Astrocyte (in vitro differentiated cells and primary cell): Measurements from ENCODE around the gene ARID3C. TPM values are rescaled to one million over a fixed set of nuclear protein-coding genes. Genes with fewer than 3 reads are reported as not detected.

Experiments
- DNase-seq: peaks from one replicate; pipeline ENCODE4 v3.0.0-alpha.2; 2010; ENCODE audit warnings: low read depth
- FAIRE-seq: peaks from 2 replicates; lab custom pipeline; 2011; peaks lifted over from hg19 to GRCh38; lab: Jason Lieb, UNC
- H2AFZ ChIP-seq: 2 replicates; pipeline ENCODE4 v1.6.0; 2012; ENCODE audit warnings: low read depth, low read length, inconsistent platforms
- H3K27ac ChIP-seq: 2 replicates; pipeline ENCODE4 v1.5.1; 2011; ENCODE audit warnings: low read depth, low read length, inconsistent platforms
- H3K27me3 ChIP-seq: 2 replicates; pipeline ENCODE4 v1.6.0; 2011; ENCODE audit warnings: low read length, inconsistent platforms; ENCODE audit not compliant: insufficient read depth
- H3K36me3 ChIP-seq: 2 replicates; pipeline ENCODE4 v1.5.1; 2011; ENCODE audit warnings: low read length, inconsistent platforms; ENCODE audit not compliant: insufficient read depth
- H3K4me1 ChIP-seq: 2 replicates; pipeline ENCODE4 v1.5.1; 2011; ENCODE audit warnings: low read length, inconsistent platforms; ENCODE audit not compliant: insufficient read depth
- H3K4me2 ChIP-seq: 2 replicates; pipeline ENCODE4 v1.6.0; 2012; ENCODE audit warnings: low read length, inconsistent platforms
- H3K4me3 ChIP-seq: 2 replicates; pipeline ENCODE4 v1.5.1; 2011; ENCODE audit warnings: low read depth, mild to moderate bottlenecking, low read length, inconsistent platforms; ENCODE audit not compliant: insufficient read depth
- H3K79me2 ChIP-seq: 2 replicates; pipeline ENCODE4 v1.6.0; 2012; ENCODE audit warnings: mild to moderate bottlenecking, low read length, inconsistent platforms; ENCODE audit not compliant: insufficient read depth
- H3K9ac ChIP-seq: 2 replicates; pipeline ENCODE4 v1.6.0; 2012; ENCODE audit warnings: mild to moderate bottlenecking, low read length, inconsistent platforms
- H3K9me3 ChIP-seq: 2 replicates; pipeline ENCODE4 v1.5.1; 2012; ENCODE audit warnings: low read depth, mild to moderate bottlenecking, low read length, inconsistent platforms; ENCODE audit not compliant: insufficient read depth
- H4K20me1 ChIP-seq: 2 replicates; pipeline ENCODE4 v1.6.0; 2012; ENCODE audit warnings: low read length, inconsistent platforms; ENCODE audit not compliant: insufficient read depth
- H3K27ac Mint-ChIP-seq: one replicate; pipeline ENCODE4 v1.8.0; 2021; ENCODE audit warnings: mild to moderate bottlenecking, mixed read lengths; ENCODE audit not compliant: unreplicated experiment
- H3K27me3 Mint-ChIP-seq: one replicate; pipeline ENCODE4 v1.8.0; 2021; ENCODE audit warnings: low read depth, mixed read lengths; ENCODE audit not compliant: unreplicated experiment
- H3K36me3 Mint-ChIP-seq: one replicate; pipeline ENCODE4 v1.8.0; 2021; ENCODE audit warnings: low read depth, mixed read lengths; ENCODE audit not compliant: unreplicated experiment
- H3K4me1 Mint-ChIP-seq: one replicate; pipeline ENCODE4 v1.8.0; 2021; ENCODE audit warnings: low read depth, mixed read lengths; ENCODE audit not compliant: unreplicated experiment
- H3K4me3 Mint-ChIP-seq: one replicate; pipeline ENCODE4 v1.8.0; 2021; ENCODE audit warnings: mild to moderate bottlenecking, moderate library complexity, mixed read lengths; ENCODE audit not compliant: unreplicated experiment
- H3K9me3 Mint-ChIP-seq: one replicate; pipeline ENCODE4 v1.8.0; 2021; ENCODE audit warnings: mild to moderate bottlenecking, mixed read lengths; ENCODE audit not compliant: unreplicated experiment
- EZH2 ChIP-seq: IDR thresholded peaks from 2 replicates; pipeline ENCODE4 v1.6.1; 2012; ENCODE audit warnings: mild to moderate bottlenecking, low read length, inconsistent platforms; ENCODE audit not compliant: insufficient read depth
- total RNA-seq: library from RNA; stranded (reverse); gene quantifications from 2 replicates; pipeline ENCODE4 v1.2.1, GENCODE V29; 2021
- TF ChIP-seq, protein P1 (sequence below): IDR thresholded peaks from 2 replicates; pipeline ENCODE4 v1.5.1; 2011; ENCODE audit warnings: low read depth, mild to moderate bottlenecking, inconsistent platforms, low read length, moderate library complexity; ENCODE audit not compliant: insufficient read depth

Gene ARID3C
- total RNA-seq, 1 donor from 2014 or later, result 0.16 TPM

DNA sequence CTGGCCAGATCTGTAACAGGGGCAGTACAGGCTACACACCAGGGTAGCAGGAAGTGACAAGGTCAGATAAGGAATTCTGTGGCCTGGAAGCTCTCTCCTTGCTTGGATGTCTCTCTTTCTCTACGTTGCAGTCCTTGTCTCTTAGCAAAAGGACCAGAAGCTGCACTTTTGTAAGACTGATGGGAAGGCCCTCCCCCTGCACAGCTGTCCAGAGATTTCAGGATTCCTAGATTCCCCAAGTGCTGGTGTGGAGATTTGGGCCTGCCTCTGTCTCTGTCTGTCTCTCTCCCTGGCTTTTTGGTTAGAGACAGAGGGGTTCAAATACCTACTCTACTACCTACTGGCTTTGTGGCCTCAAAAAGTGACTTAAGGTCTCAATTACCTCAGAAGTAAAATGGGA lies 29.3 kb downstream of the ARID3C start:
- no peaks in the 10 kb centered on the region for H3K36me3 ChIP-seq
- no peak overlapping the region for H3K27ac ChIP-seq
- Mint-ChIP-seq H3K4me3 (no peak overlapping the region), H3K27ac (no peak overlapping the region), H3K27me3 (peaks cover 55% of the 10 kb centered on the region), H3K4me1 (peaks cover 3% of the 10 kb centered on the region), H3K9me3 (no peaks in the 10 kb centered on the region), H3K36me3 (no peaks in the 10 kb centered on the region)
- peaks cover 34% of the 10 kb centered on the region for H3K27me3 ChIP-seq
- no peaks in the 10 kb centered on the region for H3K9me3 ChIP-seq
- TF ChIP-seq EZH2, result no peak
- TF ChIP-seq, protein P1, sequence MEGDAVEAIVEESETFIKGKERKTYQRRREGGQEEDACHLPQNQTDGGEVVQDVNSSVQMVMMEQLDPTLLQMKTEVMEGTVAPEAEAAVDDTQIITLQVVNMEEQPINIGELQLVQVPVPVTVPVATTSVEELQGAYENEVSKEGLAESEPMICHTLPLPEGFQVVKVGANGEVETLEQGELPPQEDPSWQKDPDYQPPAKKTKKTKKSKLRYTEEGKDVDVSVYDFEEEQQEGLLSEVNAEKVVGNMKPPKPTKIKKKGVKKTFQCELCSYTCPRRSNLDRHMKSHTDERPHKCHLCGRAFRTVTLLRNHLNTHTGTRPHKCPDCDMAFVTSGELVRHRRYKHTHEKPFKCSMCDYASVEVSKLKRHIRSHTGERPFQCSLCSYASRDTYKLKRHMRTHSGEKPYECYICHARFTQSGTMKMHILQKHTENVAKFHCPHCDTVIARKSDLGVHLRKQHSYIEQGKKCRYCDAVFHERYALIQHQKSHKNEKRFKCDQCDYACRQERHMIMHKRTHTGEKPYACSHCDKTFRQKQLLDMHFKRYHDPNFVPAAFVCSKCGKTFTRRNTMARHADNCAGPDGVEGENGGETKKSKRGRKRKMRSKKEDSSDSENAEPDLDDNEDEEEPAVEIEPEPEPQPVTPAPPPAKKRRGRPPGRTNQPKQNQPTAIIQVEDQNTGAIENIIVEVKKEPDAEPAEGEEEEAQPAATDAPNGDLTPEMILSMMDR, result no peak
- H3K79me2 ChIP-seq, result no peaks in the 10 kb centered on the region
- no peak overlapping the region for H3K4me3 ChIP-seq
- peaks cover 5% of the 10 kb centered on the region for H4K20me1 ChIP-seq
- FAIRE-seq, result no peak
- DNase-seq, result no peak
- H3K4me1 ChIP-seq, result no peaks in the 10 kb centered on the region
- H2AFZ ChIP-seq, result no peak overlapping the region
- H3K9ac ChIP-seq, result no peak overlapping the region
- H3K4me2 ChIP-seq, result no peak overlapping the region

DNA sequence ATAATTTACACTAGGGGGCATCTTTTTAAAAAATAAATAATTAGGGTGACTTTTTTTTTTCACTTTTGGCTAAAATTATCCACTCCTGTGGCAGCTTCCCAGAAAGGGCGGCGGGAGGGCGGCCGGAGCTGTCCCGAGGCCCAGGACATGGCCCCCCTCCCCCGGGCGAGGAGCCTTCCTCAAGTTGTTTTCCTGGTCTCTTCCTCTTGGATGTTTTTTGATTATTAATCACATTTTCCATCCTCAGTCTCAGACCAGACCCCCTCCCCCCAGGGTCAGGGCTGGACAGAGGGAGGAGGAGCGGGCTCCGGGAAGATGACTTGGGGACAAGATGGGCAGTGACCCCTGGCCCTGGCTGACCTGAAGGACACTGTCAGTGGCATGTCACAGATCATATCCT lies 34.7 kb downstream of the ARID3C start:
- Histone ChIP-seq H3K4me2 (no peak overlapping the region), H3K36me3 (no peaks in the 10 kb centered on the region), H3K9me3 (no peaks in the 10 kb centered on the region), H3K27me3 (peaks cover 55% of the 10 kb centered on the region), H3K4me1 (no peaks in the 10 kb centered on the region), H3K4me3 (no peak overlapping the region), H3K79me2 (no peaks in the 10 kb centered on the region), H4K20me1 (no peaks in the 10 kb centered on the region), H3K9ac (no peak overlapping the region), H2AFZ (no peak overlapping the region), H3K27ac (no peak overlapping the region)
- peaks cover 54% of the 10 kb centered on the region for H3K27me3 Mint-ChIP-seq
- DNase-seq, result no peak
- TF ChIP-seq EZH2, result no peak
- TF ChIP-seq, protein P1, result no peak
- peaks cover 2% of the 10 kb centered on the region for H3K9me3 Mint-ChIP-seq
- H3K4me3 Mint-ChIP-seq, result no peak overlapping the region
- no peaks in the 10 kb centered on the region for H3K4me1 Mint-ChIP-seq
- no peak for FAIRE-seq
- H3K27ac Mint-ChIP-seq, result no peak overlapping the region
- no peaks in the 10 kb centered on the region for H3K36me3 Mint-ChIP-seq

DNA sequence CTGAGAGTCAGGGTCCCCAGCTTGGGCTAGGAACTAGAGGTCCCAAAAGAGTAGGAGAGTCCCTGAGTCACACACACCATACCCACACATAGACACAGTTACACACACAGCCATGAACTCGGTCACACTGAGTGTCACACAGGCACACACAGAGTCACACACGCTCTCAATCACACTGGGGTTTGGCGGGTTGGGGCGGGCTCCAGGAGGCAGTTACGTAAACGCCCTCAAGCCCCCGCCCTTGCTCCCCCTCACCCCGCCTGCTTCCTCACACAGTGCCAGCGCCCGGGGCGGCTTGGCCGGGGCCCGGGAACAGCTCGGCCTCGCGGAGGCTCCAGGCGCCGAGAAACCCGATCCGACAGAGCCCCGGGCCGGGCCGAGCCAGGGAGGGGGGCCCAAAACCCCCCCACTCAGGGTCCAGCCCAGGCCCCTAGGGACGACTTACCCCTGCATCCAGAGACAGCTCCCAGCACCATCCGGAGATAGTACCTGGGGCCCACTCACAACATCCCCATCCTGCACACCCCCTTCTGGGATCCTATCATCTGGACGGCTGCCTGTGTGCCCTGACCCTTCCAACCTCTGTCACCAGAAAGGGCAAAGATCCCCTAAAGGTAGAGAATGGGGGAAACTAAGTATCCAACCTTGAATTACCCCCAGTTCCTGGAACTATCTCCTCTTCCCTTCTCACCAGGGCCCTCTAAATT lies 35.8 kb downstream of the ARID3C start:
- Histone ChIP-seq H3K9ac (no peak overlapping the region), H3K79me2 (no peaks in the 10 kb centered on the region), H3K4me3 (no peak overlapping the region), H3K27ac (no peak overlapping the region), H3K36me3 (no peaks in the 10 kb centered on the region), H3K4me2 (no peak overlapping the region), H3K9me3 (no peaks in the 10 kb centered on the region), H3K4me1 (no peaks in the 10 kb centered on the region), H4K20me1 (peaks cover 10% of the 10 kb centered on the region), H2AFZ (no peak overlapping the region), H3K27me3 (peaks cover 67% of the 10 kb centered on the region)
- Mint-ChIP-seq H3K27me3 (peaks cover 62% of the 10 kb centered on the region), H3K4me1 (no peaks in the 10 kb centered on the region), H3K27ac (no peak overlapping the region), H3K36me3 (no peaks in the 10 kb centered on the region), H3K4me3 (no peak overlapping the region), H3K9me3 (peaks cover 2% of the 10 kb centered on the region)
- FAIRE-seq (no peak), DNase-seq (no peak)
- TF ChIP-seq, protein P1, result no peak
- TF ChIP-seq EZH2, result peak; percentile 12
